Esophagus muscularis mucosa (tissue), 4 donors: ENCODE data around the gene MANSC1.

ENCODE experiments used
- EP300 ChIP-seq: sonication (generic); formaldehyde crosslinking; IDR thresholded peaks from one replicate; pipeline ENCODE4 v1.6.1; 2017; ENCODE audit warnings: antibody characterized with exemption
- POLR2A ChIP-seq: fragments of 450-650 bp; IDR thresholded peaks from one replicate; pipeline ENCODE4 v1.6.1; 2017; ENCODE audit warnings: antibody characterized with exemption, moderate library complexity, mild to moderate bottlenecking, low read depth
- TF ChIP-seq, protein P1 (sequence below), 3 experiments: fragments of 200-600 bp in 2 of 3; fragments of 450-650 bp in 1 of 3; sonication (generic) in 2 of 3; IDR thresholded peaks; one replicate each; pipeline ENCODE4 v1.5.1; 2017 to 2019; ENCODE audit warnings: antibody characterized with exemption in 3 of 3, mild to moderate bottlenecking in 2 of 3, moderate library complexity in 1 of 3

DNA sequence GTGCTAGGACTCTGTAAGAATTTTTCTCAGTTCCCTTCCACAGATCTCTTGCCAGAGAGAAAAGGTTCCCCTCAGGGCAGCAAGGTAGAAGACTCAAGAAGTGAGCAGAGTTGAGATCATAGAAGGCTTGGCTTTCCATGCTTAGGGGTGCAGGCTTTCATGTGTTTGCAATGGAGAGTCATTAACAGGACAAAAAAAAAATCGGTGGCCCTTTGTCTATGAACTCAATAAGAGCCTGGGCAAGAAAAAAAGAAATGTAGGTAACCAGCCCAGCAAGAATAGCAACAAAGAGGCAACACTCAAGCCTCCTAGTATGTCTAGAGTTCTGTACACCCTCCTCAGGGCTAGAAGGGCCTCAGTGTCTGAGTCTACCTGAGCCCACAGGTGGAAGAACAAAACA is 59.8 kb downstream of the MANSC1 start:
- TF ChIP-seq, protein P1, sequence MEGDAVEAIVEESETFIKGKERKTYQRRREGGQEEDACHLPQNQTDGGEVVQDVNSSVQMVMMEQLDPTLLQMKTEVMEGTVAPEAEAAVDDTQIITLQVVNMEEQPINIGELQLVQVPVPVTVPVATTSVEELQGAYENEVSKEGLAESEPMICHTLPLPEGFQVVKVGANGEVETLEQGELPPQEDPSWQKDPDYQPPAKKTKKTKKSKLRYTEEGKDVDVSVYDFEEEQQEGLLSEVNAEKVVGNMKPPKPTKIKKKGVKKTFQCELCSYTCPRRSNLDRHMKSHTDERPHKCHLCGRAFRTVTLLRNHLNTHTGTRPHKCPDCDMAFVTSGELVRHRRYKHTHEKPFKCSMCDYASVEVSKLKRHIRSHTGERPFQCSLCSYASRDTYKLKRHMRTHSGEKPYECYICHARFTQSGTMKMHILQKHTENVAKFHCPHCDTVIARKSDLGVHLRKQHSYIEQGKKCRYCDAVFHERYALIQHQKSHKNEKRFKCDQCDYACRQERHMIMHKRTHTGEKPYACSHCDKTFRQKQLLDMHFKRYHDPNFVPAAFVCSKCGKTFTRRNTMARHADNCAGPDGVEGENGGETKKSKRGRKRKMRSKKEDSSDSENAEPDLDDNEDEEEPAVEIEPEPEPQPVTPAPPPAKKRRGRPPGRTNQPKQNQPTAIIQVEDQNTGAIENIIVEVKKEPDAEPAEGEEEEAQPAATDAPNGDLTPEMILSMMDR (IDR thresholded peaks at IDR 0.05): no peak
- TF ChIP-seq EP300 (no peak), POLR2A (no peak)
